CD8-positive, alpha-beta memory T cell (primary cell): ENCODE measurements around the gene LCOR. TPM values are rescaled to one million over a fixed set of nuclear protein-coding genes. Genes with fewer than 3 reads are reported as not detected.
"Not testable (repeated sequence)": the region's sequence is repeated elsewhere in the genome, so short reads cannot be mapped to it uniquely, and the experiment has no call there.

Source experiments
- CTCF ChIA-PET: fragments of 350-600 bp; sonication (Branson Sonifier 250); formaldehyde crosslinking; loops from one replicate; lab custom pipeline; 2021; ENCODE audit warnings: antibody characterized with exemption; lab: Charles Lee
- POLR2A ChIA-PET: fragments of 350-600 bp; sonication (Branson Sonifier 250); formaldehyde crosslinking; loops from one replicate; lab custom pipeline; 2021; ENCODE audit warnings: antibody characterized with exemption; lab: Charles Lee
- DNase-seq, 5 donors: peaks; one replicate each; pipeline versions ENCODE4 v3.0.0 to v3.0.0-alpha.2; 2020 to 2022; ENCODE audit warnings: mixed read lengths in 1 of 5
- H3K27ac ChIP-seq: one replicate; pipeline ENCODE4 v1.7.0; 2013; ENCODE audit warnings: low read depth, mild to moderate bottlenecking, low read length, moderate library complexity
- H3K27me3 ChIP-seq: 2 replicates; pipeline ENCODE4 v1.7.0; 2013; ENCODE audit warnings: low read length, mild to moderate bottlenecking; ENCODE audit not compliant: insufficient read depth, poor library complexity, severe bottlenecking
- H3K36me3 ChIP-seq: 2 replicates; pipeline ENCODE4 v1.7.0; 2013; ENCODE audit warnings: mild to moderate bottlenecking, low read length, moderate library complexity; ENCODE audit not compliant: insufficient read depth
- H3K4me1 ChIP-seq: 2 replicates; pipeline ENCODE4 v1.7.0; 2013; ENCODE audit warnings: mild to moderate bottlenecking, low read length, moderate library complexity; ENCODE audit not compliant: insufficient read depth
- H3K4me3 ChIP-seq: 2 replicates; pipeline ENCODE4 v1.7.0; 2013; ENCODE audit warnings: mild to moderate bottlenecking, low read length
- H3K9me3 ChIP-seq: 2 replicates; pipeline ENCODE4 v1.7.0; 2013; ENCODE audit warnings: mild to moderate bottlenecking, low read length
- H3K27ac Mint-ChIP-seq, 8 donors: one replicate each; pipeline ENCODE4 v1.8.0; 2020 to 2021; ENCODE audit warnings: mixed read lengths in 8 of 8, mild to moderate bottlenecking in 6 of 8, inconsistent platforms in 3 of 8, moderate library complexity in 3 of 8
- H3K27me3 Mint-ChIP-seq, 2 donors: one replicate each; pipeline ENCODE4 v1.8.0; 2020 to 2021; ENCODE audit warnings: mixed read lengths in 2 of 2, mild to moderate bottlenecking in 1 of 2, moderate library complexity in 1 of 2
- H3K36me3 Mint-ChIP-seq, 3 donors: one replicate each; pipeline ENCODE4 v1.8.0; 2020 to 2021; ENCODE audit warnings: mixed read lengths in 3 of 3, inconsistent platforms in 1 of 3, mild to moderate bottlenecking in 1 of 3
- H3K4me1 Mint-ChIP-seq, 3 donors: one replicate each; pipeline ENCODE4 v1.8.0; 2020 to 2021; ENCODE audit warnings: mixed read lengths in 3 of 3, inconsistent platforms in 1 of 3, mild to moderate bottlenecking in 1 of 3
- H3K4me3 Mint-ChIP-seq, 7 donors: one replicate each; pipeline ENCODE4 v1.8.0; 2020 to 2021; ENCODE audit warnings: mixed read lengths in 7 of 7, mild to moderate bottlenecking in 6 of 7, moderate library complexity in 4 of 7, inconsistent platforms in 2 of 7
- H3K9me3 Mint-ChIP-seq, 5 donors: one replicate each; pipeline ENCODE4 v1.8.0; 2020 to 2022; ENCODE audit warnings: mixed read lengths in 5 of 5, mild to moderate bottlenecking in 3 of 5, moderate library complexity in 2 of 5, inconsistent platforms in 1 of 5
- polyA plus RNA-seq: library from polyadenylated mRNA; unstranded; fragments of 300-500 nt; fragmentation: Illumina TruSeq; gene quantifications from one replicate; pipeline ENCODE4 v1.2.3, GENCODE V29; 2021
- total RNA-seq, 2 experiments: library from RNA; stranded (reverse); gene quantifications; one replicate each; pipeline ENCODE4 v1.2.3, GENCODE V29; 2021

The LCOR gene
- total and polyA plus RNA-seq, 3 experiments from 2014 or later, result 20.3 to 26.1 (median 20.8) TPM

DNA sequence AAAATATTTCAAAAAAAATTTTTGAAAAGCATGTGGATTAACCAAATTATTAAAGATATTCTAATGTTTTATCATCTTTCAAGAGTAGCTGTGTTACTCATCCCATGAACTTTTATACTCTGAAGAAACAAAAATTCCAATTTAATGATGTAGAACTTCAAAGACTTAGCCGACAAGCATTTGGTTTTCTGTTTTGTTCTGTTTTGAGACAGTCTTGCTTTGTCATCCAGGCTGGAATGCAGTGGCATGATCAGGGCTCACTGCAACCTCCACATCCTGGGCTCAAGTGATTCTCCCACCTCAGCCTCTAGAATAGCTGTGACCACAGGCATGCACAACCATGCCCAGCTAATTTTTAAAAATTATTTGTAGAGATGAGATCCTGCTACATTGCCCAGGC lies 17.8 kb upstream of the LCOR start:
- ChIA-PET POLR2A (no interaction called here), CTCF (no interaction called here)

DNA sequence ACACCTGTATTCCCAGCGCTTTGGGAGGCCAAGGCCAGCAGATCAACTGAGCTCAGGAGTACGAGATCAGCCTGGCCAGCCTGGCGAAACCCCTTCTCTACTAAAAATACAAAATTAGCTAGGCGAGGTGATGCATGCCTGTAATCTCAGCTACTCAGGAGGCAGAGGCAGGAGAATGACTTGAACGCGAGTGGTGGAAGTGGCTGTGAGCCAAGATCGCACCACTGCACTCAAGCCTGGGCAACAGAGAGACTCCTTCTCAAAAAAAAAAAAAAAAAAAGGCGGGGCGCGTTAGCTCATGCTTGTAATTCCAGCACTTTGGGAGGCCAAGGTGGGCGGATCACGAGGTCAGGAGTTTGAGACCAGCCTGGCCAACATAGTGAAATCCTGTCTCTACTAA lies 13.1 kb upstream of the LCOR start:
- H3K9me3 Mint-ChIP-seq, H3K4me3 Mint-ChIP-seq, CTCF ChIA-PET, H3K36me3 Mint-ChIP-seq, H3K27ac ChIP-seq, H3K4me1 ChIP-seq, H3K27me3 Mint-ChIP-seq, H3K27ac Mint-ChIP-seq, POLR2A ChIA-PET, DNase-seq, H3K4me1 Mint-ChIP-seq, H3K4me3 ChIP-seq, H3K9me3 ChIP-seq, H3K27me3 ChIP-seq, H3K36me3 ChIP-seq: not testable (repeated sequence)

More for the DNA sequence above, 17.8 kb upstream of the LCOR start:
- H3K27ac Mint-ChIP-seq, result no peak overlapping the region
- H3K4me3 ChIP-seq, result no peak overlapping the region
- H3K9me3 Mint-ChIP-seq, result no peaks in the 10 kb centered on the region
- H3K27me3 Mint-ChIP-seq, result peaks cover 4 to 25% of the 10 kb centered on the region in 2 donors
- H3K27ac ChIP-seq, result no peak overlapping the region
- H3K9me3 ChIP-seq, result no peaks in the 10 kb centered on the region
- no peaks in the 10 kb centered on the region for H3K36me3 ChIP-seq
- H3K4me1 Mint-ChIP-seq, result no peaks in the 10 kb centered on the region
- H3K4me1 ChIP-seq, result no peaks in the 10 kb centered on the region
- no peak overlapping the region for H3K4me3 Mint-ChIP-seq
- peaks cover 4% of the 10 kb centered on the region for H3K27me3 ChIP-seq
- H3K36me3 Mint-ChIP-seq, result no peaks in the 10 kb centered on the region
- DNase-seq, result no peak

DNA sequence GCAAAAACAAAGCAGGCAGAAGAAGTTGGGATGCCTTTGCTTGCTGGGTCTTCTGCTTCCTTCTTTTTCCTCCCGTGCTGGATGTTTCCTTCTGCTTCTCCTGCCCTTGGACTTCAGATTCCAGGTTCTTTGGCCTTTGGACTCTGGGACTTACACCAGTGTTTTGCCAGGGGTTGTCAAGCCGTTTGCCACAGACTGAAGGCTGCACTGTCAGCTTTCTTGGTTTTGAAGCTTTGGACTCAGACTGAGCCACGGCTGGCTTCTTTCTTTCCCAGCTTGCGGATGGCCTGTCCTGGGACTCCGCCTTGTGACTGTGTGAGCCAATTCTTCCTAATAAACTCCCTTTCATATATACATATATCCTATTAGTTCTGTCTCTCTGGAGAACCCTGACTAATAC lies 11.3 kb upstream of the LCOR start:
- no peak for DNase-seq
- Mint-ChIP-seq H3K4me1 (no peaks in the 10 kb centered on the region), H3K36me3 (no peaks in the 10 kb centered on the region), H3K4me3 (no peak overlapping the region), H3K9me3 (no peaks in the 10 kb centered on the region), H3K27me3 (peaks cover 2 to 4% of the 10 kb centered on the region in 2 donors), H3K27ac (no peak overlapping the region)
- no peaks in the 10 kb centered on the region for H3K36me3 ChIP-seq
- no peak overlapping the region for H3K4me3 ChIP-seq
- ChIA-PET POLR2A (no interaction called here), CTCF (no interaction called here)
- H3K4me1 ChIP-seq, result no peaks in the 10 kb centered on the region
- no peak overlapping the region for H3K27ac ChIP-seq
- no peaks in the 10 kb centered on the region for H3K9me3 ChIP-seq
- H3K27me3 ChIP-seq, result no peaks in the 10 kb centered on the region

DNA sequence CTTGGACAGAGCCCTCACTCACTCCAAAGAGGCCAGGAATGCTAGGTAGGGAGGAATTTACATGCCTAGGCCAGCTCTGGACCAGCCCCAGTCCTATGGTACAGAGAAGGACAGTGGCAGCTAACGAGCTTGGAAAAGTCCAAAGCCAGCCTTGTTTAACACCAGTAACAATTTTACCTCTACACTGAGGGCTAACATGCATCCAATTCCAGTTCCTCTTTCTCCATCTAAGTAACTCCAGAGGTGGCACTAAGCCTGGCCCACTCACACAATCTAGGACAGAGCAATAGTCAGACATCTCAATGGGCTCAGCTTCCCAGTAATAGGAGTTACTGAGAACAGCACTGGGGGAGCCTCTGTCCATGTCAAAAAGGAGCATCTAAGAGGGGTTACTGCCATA lies 5.7 kb upstream of the LCOR start:
- H3K27ac ChIP-seq, result no peak overlapping the region
- CTCF ChIA-PET, result interaction anchor here (1.5 to 3.8 kb wide), 2 partner anchors 9 to 185 kb away, joined by 4 to 14 read pairs; no protein-coding TSS in a partner anchor
- peak overlapping the region in 2 of 8 donors; percentile 69 to 88 for H3K27ac Mint-ChIP-seq
- no peaks in the 10 kb centered on the region for H3K9me3 Mint-ChIP-seq
- no peak for DNase-seq
- no peaks in the 10 kb centered on the region for H3K36me3 ChIP-seq
- POLR2A ChIA-PET, result no interaction called here
- peaks cover 0 to 4% of the 10 kb centered on the region in 2 donors for H3K27me3 Mint-ChIP-seq
- H3K27me3 ChIP-seq, result no peaks in the 10 kb centered on the region
- no peaks in the 10 kb centered on the region for H3K36me3 Mint-ChIP-seq
- no peaks in the 10 kb centered on the region for H3K9me3 ChIP-seq
- H3K4me3 ChIP-seq, result no peak overlapping the region
- peaks cover 13% of the 10 kb centered on the region for H3K4me1 ChIP-seq
- H3K4me1 Mint-ChIP-seq, result peaks cover 12 to 16% (median 15%) of the 10 kb centered on the region in 3 donors
- H3K4me3 Mint-ChIP-seq, result no peak overlapping the region

DNA sequence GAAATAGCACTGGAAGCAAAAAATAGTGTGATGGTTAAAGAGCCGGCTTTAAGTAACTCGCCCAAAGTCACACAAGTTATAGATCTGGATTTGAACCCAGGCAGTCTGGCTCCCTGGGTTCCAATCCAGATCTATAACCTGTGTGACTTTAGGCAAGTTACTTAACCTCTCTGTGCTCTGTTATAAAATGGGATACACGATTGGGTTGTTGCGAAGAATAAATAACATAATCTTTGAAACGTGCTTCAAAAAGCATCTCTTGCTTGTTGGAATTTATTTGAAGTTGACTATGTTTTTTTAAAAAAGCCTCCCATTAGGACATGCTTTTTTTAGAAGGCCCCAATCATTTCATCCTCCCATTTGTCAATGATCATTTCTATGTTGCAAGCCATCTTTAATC lies 3.5 kb upstream of the LCOR start:
- ChIA-PET POLR2A (no interaction called here), CTCF (interaction anchor here (3.8 kb wide), 1 partner anchor 187 kb away, joined by 14 read pairs; no protein-coding TSS in a partner anchor)
- Mint-ChIP-seq H3K36me3 (peaks cover 0 to 7% (median 0%) of the 10 kb centered on the region in 3 donors), H3K4me3 (peak overlapping the region in 1 of 7 donors; percentile 60), H3K27me3 (peaks cover 0 to 1% of the 10 kb centered on the region in 2 donors), H3K4me1 (peaks cover 19 to 23% (median 22%) of the 10 kb centered on the region in 3 donors), H3K27ac (peak overlapping the region in 1 of 8 donors; percentile 33), H3K9me3 (no peaks in the 10 kb centered on the region)
- Histone ChIP-seq H3K4me3 (no peak overlapping the region), H3K4me1 (peaks cover 20% of the 10 kb centered on the region), H3K27ac (no peak overlapping the region), H3K9me3 (no peaks in the 10 kb centered on the region), H3K36me3 (no peaks in the 10 kb centered on the region), H3K27me3 (no peaks in the 10 kb centered on the region)
- DNase-seq, result no peak

DNA sequence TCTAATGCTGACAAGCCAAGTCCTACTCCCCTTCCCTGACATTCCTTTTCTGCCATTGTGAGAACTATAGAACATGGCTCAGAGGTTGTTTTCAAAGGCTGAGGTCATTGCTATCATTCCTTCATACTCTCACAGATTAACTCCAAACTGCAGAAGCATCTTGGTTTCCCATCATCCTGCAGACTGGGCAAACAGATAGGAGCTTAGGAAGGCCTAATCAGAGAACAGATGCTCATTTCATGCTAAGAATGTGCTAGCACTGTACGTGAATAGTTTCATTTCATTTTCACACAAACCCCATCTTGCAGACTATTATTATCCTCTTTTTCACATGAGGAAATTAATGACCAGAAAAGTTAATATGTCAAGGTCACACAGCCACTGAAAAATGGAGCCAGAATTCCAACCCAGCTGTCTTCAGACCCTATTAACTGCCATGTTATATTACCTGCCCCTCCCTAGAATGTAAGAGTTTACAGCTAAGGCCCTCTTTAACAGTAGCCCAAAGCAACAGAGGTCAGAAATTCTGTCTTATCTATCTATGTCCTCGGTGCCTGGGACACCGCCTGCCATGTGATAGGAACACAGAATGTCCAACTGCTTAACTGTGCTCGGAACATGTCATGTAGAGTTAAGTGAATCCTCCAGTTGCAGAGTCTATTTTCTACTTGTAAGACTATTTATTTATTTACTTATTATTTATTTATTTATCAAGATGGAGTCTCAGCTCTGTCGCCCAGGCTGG lies 2.9 kb upstream of the LCOR start:
- peak overlapping the region in 4 of 8 donors; percentile 6 to 40 (median 32) for H3K27ac Mint-ChIP-seq
- Histone ChIP-seq H3K36me3 (no peaks in the 10 kb centered on the region), H3K9me3 (no peaks in the 10 kb centered on the region), H3K4me3 (no peak overlapping the region), H3K27ac (no peak overlapping the region), H3K27me3 (no peaks in the 10 kb centered on the region), H3K4me1 (peaks cover 24% of the 10 kb centered on the region)
- H3K36me3 Mint-ChIP-seq, result peaks cover 0 to 8% (median 0%) of the 10 kb centered on the region in 3 donors
- H3K9me3 Mint-ChIP-seq, result no peaks in the 10 kb centered on the region
- peaks cover 0 to 2% of the 10 kb centered on the region in 2 donors for H3K27me3 Mint-ChIP-seq
- ChIA-PET CTCF (interaction anchor here (0.6 to 3.8 kb wide), 2 partner anchors 63 to 188 kb away, joined by 3 to 14 read pairs; no protein-coding TSS in a partner anchor), POLR2A (no interaction called here)
- DNase-seq, result no peak
- peaks cover 25 to 29% (median 28%) of the 10 kb centered on the region in 3 donors for H3K4me1 Mint-ChIP-seq
- H3K4me3 Mint-ChIP-seq, result peak overlapping the region in 1 of 7 donors; percentile 60

DNA sequence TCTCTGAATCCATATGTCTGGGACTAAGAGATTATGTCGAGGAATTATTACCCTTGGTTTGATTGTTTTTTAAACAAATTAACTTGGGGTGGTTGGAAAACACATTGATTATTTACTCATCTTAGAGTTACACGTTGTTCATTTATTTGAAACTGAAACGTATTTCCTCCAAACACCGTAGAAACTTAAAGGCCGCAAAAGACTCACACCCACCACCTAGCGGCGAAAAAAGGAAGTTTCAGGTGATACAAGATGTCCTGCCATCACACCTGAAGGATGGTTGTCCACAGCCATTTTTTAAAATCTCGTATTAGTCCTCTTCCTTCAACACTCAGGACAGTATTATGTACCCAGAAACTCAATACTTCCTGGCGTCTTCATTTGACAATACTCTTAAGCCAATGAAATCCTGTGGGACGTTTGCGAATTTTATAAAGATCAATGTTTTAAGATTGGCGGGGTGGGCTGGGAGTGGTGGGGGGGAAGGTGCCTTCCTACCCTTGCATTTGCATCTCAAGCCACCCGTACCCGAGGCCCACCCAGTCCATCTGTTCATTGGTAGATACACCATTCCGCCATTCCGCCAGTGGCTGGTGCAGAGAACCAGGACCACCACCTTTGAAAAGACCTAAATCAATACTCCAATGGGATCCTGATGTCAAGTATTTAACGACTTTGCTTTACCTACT lies 1.4 kb upstream of the LCOR start:
- ChIA-PET CTCF (interaction anchor here (3.8 kb wide), 1 partner anchor 189 kb away, joined by 14 read pairs; no protein-coding TSS in a partner anchor), POLR2A (no interaction called here)
- H3K9me3 Mint-ChIP-seq, result no peaks in the 10 kb centered on the region

More for the DNA sequence above, 1.4 kb upstream of the LCOR start:
- no peaks in the 10 kb centered on the region for H3K27me3 ChIP-seq
- DNase-seq, result peak; percentile 65 to 85 (median 73)
- H3K36me3 ChIP-seq, result no peaks in the 10 kb centered on the region
- peak overlapping the region; percentile 81 to 94 (median 83) for H3K4me3 Mint-ChIP-seq
- peaks cover 38 to 43% (median 43%) of the 10 kb centered on the region in 3 donors for H3K4me1 Mint-ChIP-seq
- H3K9me3 ChIP-seq, result no peaks in the 10 kb centered on the region
- H3K27ac ChIP-seq, result peak overlapping the region; percentile 78
- peaks cover 36% of the 10 kb centered on the region for H3K4me1 ChIP-seq
- H3K36me3 Mint-ChIP-seq, result peaks cover 0 to 10% (median 0%) of the 10 kb centered on the region in 3 donors
- H3K4me3 ChIP-seq, result no peak overlapping the region
- peak overlapping the region; percentile 82 to 97 (median 90) for H3K27ac Mint-ChIP-seq
- H3K27me3 Mint-ChIP-seq, result peaks cover 0 to 2% of the 10 kb centered on the region in 2 donors
